Right renal pelvis (tissue), 4 donors: ENCODE data around the gene NHP2. TPM values are rescaled to one million over a fixed set of nuclear protein-coding genes. Genes with fewer than 3 reads are reported as not detected.
"Not testable (repeated sequence)": the region's sequence is repeated elsewhere in the genome, so short reads cannot be mapped to it uniquely, and the experiment has no call there.

ENCODE experiments used
- DNase-seq, 4 donors: peaks; one replicate each; pipeline ENCODE4 v3.0.0-alpha.2; 2013; ENCODE audit warnings: low read depth in 4 of 4, low spot score in 3 of 4, missing footprints in 1 of 4
- polyA plus RNA-seq, 4 donors: library from polyadenylated mRNA; unstranded; fragments of 120-200 nt; gene quantifications; one replicate each; pipeline ENCODE4 v1.2.1, GENCODE V29; 2013; ENCODE audit not compliant: insufficient read length in 4 of 4

Gene NHP2
- polyA plus RNA-seq = 100 to 1,000 TPM in 2 of 4 donors, 10 to 100 TPM in 2; 92.4 to 132 (median 99.9) TPM

GRCh38 chr5:178153530-178154340, at the start of gene NHP2:
NHP2 (minus strand) TSS chr5:178153885; CDS start chr5:178153817, 68 bp downstream.
- DNase-seq = peak; percentile 95 to 98 (median 98)

GRCh38 chr5:178202541-178202940, 48.9 kb upstream of the NHP2 start:
- DNase-seq = no peak

GRCh38 chr5:178201927-178202235, 48.2 kb upstream of the NHP2 start:
- no peak for DNase-seq

DNA sequence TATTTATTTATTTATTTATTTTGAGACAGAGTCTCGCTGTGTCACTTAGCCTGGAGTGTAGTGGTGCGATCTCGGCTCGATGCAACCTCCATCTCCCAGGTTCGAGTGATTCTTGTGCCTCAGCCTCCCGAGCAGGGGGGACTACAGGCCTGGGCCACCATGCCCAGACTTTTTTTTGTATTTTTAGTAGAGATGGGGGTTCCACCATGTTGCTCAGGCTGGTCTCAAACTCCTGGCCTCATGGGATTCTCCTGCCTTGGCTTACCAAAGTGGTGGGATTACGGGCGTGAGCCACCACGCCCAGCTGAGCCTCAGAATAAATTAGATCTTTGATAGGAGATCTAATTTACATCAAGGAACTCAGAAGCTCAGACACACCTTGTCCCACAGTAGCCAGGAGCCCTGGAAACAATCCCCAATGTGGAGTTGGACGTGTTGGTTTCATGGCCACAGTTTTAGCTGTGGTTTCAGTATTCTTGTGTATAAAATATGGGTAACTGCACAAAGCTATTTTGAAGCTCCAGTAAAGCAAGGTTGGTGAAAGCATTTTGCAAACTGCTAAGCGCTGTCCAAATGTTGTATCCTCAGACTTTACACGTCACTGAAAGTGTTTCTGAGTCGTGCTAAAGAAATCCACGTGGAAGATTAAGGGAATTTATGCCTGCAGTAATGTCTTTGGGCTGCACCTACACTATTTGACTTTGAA, 47.7 kb upstream of the NHP2 start:
- DNase-seq = no peak

DNA sequence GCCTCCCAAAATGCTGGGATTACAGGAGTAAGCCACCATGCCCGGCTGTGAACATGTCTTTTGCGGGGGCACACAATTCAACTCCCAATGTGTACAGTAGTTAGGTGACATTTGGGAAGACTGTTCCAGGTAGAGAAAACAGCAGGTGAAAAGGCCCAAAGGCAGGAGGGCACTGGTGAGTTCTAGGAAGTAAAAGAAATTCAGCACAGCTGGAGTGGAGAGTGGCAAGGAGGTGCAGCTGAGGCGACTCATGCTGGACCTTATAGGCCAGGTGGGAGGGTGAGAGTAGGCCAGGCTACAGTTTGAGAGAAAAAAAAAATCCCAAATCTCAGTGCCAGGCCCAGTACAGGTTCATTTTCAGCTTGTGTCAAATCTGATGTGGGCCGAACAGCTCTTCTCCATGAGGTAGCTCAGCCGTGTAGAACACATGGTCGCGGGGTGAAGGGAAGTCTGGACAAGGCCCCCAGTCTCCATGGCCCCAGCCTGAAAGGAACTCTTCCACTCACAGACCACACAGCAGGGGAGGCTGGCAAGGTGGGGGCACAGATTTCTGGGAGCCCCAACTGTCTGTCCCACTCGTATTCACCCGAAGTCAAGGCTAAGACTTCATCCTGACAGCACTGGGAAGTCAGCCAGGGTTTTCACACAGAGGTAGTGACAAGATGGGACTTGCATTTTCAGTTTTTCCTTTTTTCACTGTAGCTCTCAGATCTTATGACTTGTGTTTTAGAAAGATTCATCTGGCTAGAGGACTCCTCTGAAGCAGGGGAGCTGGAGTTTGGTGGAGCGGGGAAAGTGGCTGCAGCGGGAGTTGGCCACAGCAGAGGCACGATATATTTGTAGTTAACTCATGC, 46.1 kb upstream of the NHP2 start:
- no peak for DNase-seq

DNA sequence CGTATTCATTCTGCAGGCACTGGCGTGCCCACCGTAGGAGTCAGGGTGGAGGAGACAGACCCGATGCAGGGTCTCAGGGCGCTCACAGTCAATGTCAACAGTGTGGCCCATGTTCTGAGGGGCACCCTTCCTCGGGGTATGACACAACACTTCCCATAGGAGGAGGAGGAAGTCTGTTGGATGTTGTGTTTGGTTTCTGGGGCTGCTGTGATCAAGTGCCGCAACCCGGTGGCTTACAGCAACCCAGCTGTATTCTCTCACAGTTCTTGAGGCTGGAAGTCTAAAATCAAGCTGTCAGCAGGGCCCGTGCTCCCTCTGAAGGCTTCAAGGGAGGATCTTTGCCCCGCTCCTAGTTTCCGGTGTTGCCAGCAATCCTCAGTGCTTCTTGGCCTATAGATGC, 45.0 kb upstream of the NHP2 start:
- no peak for DNase-seq

- DNase-seq = not testable (repeated sequence)
Measured at GRCh38 chr5:178198151-178198550, 44.5 kb upstream of the NHP2 start.

GRCh38 chr5:178196986-178197385, 43.3 kb upstream of the NHP2 start:
- DNase-seq = no peak

DNA sequence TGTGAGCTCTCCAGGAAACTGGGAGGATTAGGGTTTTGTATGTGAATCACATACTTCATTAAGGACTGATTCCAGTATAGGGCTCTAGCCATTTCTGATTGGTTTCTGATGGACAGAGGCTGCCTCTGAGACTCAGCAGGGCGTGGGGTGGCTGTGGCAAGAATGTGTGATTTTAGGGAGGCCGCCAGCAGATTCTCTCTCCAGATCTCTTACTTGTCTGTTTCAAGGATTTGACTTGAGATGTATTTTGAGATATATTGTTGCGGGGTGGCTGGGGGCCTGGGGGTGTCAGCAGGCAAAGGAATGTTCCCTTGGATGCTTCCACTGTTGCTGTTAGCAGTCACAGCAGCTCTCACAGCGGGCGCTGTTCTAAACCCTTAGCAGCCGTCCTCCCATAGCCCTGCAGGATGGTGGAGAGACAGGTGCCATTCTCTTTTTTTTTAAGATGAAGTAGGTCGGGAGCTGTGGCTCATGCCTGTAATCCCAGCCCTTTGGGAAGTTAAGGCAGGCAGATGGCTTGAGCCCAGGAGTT, 42.7 kb upstream of the NHP2 start:
- no peak for DNase-seq

DNA sequence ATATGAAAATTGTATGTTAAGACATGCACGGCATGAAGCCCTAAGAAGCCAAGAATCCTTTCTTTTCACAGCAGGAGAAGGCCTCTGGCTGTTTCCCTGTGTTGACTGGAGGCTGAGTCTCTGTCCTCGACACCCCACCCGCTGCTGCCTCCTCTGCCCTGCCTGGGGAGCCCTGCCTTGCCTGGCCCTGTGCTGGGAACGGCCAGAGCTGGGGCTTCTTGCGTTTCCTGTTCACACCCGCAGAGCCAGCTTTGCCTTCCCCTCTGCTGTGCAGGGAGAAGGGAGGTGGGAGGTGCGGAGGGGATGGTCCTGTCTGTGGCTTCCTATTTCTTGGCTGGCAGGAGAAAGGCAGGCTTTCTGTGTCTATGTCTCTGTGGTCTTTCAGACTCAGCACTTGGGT, 40.3 kb upstream of the NHP2 start:
- DNase-seq = no peak

DNA sequence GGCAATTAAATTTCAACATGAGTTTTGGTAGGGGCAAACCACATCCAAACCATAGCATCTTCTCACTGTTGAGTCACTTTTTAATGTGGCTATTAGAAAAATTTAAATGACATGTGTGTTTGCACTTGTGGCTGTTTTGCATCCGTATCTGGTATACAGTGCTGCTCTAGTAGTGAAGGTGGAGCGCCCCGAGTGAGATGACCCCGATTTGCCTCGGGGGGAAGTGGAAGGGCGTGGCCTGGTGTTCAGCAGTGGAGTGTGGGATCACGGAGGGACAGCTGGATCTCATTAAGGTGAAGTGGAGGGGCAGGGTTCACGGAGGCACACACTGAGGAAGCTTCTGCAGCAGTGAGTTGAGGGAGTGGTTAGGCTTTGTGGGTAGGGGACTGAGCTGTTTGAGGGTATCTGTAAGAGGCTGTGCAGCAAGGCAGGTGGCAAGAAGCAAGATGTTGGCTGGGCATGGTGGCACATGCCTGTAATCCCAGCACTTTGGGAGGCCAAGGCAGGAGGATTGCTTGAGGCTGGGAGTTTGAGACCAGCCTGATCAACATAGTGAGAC, 39.6 kb upstream of the NHP2 start:
- no peak for DNase-seq

DNA sequence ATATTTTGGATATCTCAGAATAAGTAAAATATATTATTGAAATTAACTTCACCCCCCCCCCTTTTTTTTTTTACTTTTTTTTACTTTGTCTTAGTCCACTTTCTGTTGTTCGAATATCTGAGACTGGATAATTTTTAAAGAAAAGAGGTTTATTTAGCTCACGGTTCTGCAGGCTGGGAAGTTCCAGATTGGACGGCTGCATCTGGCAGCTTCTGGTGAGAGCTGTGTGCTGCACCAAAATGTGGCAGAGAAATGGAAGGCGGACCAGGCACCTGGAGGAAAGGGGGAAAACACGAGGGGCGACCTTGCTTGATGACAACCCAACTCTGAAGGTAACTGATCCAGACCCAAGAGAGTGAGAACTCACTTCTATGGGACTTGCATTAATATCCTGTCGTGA, 39.1 kb upstream of the NHP2 start:
- DNase-seq = no peak

GRCh38 chr5:178192244-178192643, 38.6 kb upstream of the NHP2 start:
- no peak for DNase-seq

DNA sequence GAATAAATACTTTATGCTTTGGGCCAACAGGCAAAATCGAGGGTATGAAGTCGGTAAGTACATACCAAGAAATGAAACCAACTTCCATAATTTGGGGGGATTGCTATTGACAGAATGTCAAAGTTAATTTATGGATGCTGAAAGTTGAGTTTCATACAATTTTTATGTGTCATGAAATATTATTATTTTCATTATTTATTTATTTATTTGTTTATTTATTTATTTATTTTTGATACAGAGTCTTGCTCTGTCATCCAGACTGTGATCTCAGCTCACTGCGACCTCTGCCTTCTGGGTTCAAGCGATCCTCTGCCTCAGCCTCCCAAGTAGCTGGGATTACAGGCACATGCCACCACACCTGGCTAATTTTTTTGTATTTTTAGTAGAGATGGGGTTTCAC, 38.0 kb upstream of the NHP2 start:
- no peak for DNase-seq

DNA sequence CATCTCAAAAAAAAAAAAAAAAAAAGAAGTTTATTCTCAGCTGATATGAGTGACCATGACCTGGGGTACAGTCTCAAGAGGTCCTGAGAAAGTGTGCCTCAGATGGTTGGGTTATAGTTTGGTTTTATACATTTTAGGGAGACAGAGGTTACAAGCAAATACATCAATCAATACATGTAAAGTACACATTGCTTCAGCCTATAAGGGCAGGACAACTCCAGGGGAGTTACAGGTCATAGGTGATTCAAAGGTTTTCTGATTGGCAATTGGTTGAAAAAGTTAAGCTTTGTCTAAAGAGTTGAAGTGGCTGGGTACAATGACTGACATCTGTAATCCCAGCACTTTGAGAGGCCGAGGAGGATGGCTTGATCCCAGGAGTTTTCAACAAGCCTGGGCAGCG, 35.7 kb upstream of the NHP2 start:
- no peak for DNase-seq

GRCh38 chr5:178187014-178187413, 33.3 kb upstream of the NHP2 start, which contains the start of gene GMCL2:
GMCL2 (minus strand) TSS chr5:178187371; CDS start chr5:178187299, 72 bp downstream.
- DNase-seq = no peak

GRCh38 chr5:178186427-178186826, 32.7 kb upstream of the NHP2 start:
- no peak for DNase-seq

- no peak for DNase-seq
Measured at GRCh38 chr5:178182158-178182876, 28.6 kb upstream of the NHP2 start.

- DNase-seq = no peak
Measured at GRCh38 chr5:178180141-178180863, 26.6 kb upstream of the NHP2 start.
